NCI-H1417 (cell line): ENCODE data around the gene CLEC1A.

Source experiments
- DNase-seq, 3 experiments: peaks; one replicate each; lab custom pipeline; 2025; lab: John Stamatoyannopoulos, UW

CLEC1A gene

DNA sequence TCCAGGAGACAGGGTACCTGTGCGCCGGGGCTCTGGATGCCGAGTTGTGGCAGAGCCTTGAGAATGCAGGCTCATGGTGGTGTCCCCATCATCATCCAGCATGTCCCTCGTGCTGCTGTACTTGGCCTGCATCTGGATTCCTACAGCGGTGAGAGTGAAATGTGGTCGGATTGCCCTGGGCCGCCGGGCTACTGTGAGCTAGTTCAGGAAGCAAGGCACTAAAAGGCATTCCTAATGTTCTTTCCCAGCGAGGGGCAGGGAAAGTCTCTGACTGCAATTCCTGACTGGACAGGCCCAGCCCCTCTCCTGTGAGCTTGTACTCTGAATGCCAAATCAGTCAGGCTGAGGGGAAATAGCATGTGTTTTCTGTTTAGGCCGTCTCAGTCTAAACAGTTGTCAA is at the start of gene CLEC1A:
Gene CLEC1A (minus strand): TSS at position 195 of the 400 bp plus-strand sequence. CDS start 63 bp downstream, at position 132.
- no peak for DNase-seq

DNA sequence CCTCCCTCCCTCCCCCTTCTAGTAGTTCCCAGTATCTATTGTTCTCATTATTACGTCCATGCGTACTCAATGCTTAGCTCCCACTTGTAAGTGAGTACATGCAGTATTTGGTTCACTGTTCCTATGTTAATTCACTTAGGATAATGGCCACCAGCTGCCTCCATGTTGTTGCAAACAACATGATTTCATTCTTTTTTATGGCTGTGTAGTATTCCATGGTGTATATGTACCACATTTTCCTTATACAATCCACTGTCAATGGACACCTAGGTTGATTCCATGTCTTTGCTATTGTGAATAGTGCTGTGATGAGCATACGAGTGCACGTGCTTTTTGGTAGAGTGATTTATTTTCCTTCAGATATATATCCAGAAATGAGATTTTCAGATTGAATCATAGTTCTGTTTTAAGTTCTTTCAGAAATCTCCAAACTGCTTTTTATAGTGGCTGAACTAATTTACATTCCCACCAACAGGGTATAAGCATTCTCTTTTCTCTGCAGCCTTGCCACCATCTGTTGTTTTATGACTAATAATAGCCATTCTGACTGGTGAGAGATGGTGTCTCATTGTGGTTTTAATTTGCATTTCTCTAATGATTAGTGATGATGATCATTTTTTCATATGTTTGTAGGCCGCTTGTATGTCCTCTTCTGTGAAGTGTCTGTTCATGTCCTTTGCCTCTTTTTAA is 49.1 kb upstream of the CLEC1A start:
- DNase-seq: no peak

DNA sequence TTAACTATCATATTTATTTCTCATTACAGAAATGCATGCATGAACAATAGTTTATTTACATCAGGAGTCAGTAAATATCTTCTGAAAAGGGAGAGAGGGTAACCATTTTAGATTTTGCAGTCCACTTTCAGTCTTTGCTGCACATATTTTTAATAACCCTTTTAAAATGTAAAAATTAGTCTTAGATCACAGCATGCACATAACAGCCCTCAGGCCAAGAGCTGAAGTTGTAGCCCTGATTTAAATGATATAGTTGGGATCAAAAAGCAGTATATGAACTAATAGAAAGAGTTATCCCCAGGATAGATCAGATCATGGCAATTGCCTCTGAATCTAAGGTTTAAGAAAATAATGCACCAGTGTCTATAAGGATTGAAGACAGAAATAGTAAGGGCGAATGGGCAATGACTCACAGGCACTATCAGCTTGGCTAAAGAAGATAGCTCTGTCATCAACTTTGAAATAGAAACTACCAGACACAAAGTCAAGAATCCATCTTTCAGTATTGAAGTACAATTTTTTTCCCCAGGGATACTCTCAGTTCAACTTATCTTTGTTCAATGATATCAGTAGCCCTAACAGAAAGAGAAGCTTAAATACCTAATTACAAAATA is 44.3 kb upstream of the CLEC1A start:
- no peak for DNase-seq

DNA sequence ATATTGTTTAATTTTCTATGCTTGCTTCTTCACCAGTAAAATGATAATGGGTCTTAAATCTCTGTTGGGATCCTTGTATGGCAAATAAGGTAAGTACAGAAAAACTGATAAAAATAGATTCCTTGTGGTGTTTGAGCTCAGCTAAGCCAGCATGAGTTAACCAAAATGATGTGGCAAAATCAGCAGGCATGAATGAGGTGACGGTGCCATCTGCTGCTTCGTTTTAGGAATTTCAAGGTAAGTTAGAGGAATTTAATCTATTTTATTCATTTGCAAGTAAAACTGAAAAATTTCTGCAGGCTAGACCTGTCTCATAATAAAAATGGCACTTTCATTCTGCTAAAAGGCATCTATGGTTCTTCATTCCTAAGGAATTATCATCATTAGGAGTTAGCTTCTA is 41.2 kb upstream of the CLEC1A start:
- peak; percentile 25 to 81 (median 29) for DNase-seq

GRCh38 chr12:10136637-10137205 is 37.9 kb upstream of the CLEC1A start:
- DNase-seq: peak in 2 of 3 experiments; percentile 15 to 29

DNA sequence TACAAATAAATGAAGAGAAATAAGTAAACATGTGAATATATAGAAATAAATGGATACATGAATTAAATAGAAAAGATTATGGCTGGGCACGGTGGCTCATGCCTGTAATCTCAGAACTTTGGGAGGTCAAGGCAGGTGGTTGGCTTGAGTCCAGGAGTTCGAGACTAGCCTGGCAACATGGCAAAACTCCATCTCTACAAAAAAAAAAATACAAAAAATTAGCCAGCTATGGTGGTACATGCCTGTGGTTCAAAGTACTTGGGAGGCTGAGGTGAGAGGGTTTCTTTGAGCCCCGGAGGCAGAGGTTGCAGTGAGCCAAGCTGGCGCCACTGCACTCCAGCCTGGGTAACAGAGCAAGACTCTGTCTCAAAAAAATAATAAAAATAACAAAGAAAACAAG is 36.3 kb upstream of the CLEC1A start:
- DNase-seq: no peak

- no peak for DNase-seq
Measured at GRCh38 chr12:10132850-10133370, 34.1 kb upstream of the CLEC1A start.

DNA sequence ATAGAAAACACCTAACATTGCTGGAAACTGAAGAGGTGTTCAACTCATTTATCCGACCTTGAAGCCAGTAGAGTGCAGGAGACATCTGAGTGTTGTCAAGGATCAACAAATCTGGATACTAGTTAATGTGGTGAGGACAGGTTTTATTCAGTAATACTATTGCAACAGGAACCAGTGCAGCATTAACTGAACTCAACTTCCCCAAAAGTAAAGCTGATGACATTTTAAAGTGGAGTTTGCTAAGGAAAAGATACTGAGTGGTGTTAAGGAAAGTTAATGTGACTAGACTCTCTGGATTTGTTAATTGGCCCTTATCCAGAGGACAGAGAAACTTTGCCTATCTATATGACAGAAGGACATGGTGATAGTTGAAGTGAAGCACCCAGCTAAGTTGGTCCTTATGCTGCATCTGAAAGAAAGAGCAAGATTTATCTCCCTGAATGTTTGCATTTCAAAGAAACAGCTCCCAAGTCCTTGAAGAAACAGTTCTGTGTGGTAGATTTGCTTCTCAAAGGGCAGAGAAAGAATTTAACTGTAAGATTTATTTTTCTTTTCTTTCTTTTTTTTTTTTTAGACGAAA is 32.4 kb upstream of the CLEC1A start:
- DNase-seq: no peak

DNA sequence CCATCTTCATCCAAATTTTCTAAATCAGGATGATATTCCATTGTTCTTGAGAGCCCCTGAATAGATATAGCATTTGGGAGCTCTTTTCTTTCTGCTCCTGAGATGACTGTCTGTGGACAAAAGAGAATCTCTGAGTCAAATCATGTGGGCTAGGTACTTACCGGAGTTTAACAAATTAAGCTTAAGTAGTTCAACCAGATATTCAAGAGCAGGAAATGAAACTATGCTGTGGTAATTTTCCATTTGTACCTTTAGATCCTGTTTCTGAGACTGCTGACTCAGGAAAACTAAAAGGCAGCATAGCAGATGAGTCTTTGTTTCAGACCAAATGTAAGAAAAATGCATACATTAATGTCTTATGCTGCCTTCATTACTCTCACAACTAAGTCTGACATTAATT is 31.3 kb upstream of the CLEC1A start, which contains the start of gene CLEC7A:
Gene CLEC7A (minus strand): TSS at position 158 of the 400 bp plus-strand sequence. CDS start 117 bp downstream, at position 41.
- peak in 1 of 3 experiments; percentile 8 for DNase-seq

DNA sequence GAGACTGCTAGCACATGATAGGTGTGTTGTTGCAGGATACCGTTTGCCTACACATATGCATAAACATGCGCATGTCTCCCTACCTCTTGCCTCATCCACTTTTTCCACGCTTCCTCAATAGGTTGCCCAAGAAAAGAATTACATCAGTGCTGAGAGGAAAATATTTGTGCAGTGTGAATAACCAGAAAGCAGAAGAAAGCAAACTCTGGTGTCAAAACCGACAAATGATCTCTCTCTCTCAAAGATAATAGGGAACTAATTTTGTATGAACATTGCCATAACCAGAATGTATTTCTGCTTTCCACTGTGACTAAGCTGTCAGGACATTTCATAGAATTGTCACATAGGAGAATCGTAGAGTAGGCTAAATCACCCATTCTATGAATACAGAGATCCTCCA is 29.9 kb upstream of the CLEC1A start:
- DNase-seq: no peak

- DNase-seq: no peak
Measured at GRCh38 chr12:10126413-10126812, 27.6 kb upstream of the CLEC1A start.

DNA sequence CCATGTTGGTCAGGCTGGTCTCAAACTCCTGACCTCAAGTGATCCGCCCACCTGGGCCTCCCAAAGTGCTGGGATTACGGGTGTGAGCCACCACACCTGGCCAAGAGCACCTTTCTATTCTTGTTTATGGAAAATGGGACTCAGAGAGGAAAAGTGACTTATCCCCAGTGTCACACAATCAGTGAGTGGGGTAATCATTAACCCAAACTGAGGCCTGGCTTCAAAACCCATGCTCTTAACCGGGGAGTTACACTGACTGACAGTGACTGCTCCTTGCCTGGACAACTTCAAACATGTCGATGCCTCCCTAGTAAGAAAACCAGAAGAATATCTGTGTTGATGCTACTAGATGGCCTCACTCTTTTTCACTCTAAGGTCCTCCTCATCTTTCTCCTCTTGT is 23.9 kb upstream of the CLEC1A start:
- no peak for DNase-seq

DNA sequence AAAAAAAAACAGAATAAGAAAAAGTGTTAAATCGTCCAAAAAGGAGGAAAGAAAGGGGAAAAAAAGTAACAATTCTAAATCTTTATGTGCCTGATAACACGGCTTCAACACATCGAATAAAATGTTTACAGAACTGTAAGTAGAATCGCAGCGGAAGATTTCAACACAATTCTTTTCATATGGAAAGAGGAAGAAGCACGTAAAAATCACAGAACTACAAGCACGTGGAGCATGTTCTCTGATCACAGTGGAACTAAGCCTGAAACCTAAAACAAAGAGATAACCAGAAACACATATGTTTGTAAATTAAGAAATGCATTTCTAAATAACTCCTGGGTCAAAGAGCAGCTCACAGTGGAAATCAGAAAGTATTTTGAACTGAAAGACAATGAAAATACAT is 22.5 kb upstream of the CLEC1A start:
- no peak for DNase-seq

DNA sequence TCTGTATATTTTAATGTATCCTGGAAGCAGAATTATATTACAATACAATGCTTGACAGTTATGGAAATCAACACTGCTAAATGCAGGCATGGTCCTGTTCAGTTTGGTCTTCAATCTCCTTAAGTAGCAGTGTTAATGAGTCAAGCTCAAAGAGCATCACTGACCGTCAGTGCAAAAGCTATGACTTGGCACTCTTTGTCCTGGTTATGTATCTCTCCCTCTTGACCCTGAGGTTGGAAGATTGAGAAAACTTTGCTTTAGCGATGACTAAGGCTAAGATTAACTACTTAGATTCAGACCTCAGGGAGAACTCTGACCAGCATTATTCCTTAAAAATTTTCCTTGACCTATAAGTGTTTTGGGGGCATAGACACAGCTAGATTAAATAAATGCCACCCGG is 20.3 kb upstream of the CLEC1A start:
- no peak for DNase-seq

DNA sequence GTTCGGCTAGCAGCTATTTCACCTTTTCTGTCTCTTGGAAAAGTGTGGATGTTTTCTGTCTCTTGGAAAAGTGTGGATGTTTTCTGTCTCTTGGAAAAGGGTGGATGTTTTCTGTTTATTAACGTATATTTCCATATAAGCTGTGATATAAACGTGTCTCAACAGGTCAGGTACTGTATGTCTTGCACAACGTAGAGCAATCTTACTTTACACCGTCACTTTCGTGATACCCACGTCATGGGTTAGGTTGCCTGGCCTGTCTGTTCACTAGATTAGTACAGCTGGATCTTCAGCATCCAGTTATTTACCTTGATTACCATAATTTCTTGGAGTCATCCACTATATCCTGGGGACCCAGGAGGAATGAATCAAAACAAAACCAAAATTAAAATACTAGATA is 17.1 kb upstream of the CLEC1A start:
- no peak for DNase-seq

- DNase-seq: no peak
Measured at GRCh38 chr12:10115311-10115710, 16.5 kb upstream of the CLEC1A start.

- DNase-seq: no peak
Measured at GRCh38 chr12:10113920-10114319, 15.1 kb upstream of the CLEC1A start.

DNA sequence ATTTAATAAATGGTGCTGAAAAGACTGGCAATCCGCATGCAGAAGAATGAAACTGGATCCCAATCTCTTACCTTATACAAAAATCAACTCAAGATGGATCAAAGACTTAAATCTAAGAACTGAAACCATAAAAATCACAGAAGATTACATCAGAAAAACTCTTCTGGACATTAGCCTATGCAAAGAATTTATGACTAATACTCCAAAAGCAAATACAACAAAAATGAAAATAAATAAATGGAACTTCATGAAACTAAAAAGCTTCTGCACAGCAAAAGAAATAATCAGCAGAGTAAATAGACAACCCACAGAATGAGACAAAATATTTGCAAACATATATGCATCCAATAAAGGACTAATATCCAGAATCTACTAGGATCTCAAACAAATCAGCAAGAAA is 14.3 kb upstream of the CLEC1A start:
- DNase-seq: no peak

DNA sequence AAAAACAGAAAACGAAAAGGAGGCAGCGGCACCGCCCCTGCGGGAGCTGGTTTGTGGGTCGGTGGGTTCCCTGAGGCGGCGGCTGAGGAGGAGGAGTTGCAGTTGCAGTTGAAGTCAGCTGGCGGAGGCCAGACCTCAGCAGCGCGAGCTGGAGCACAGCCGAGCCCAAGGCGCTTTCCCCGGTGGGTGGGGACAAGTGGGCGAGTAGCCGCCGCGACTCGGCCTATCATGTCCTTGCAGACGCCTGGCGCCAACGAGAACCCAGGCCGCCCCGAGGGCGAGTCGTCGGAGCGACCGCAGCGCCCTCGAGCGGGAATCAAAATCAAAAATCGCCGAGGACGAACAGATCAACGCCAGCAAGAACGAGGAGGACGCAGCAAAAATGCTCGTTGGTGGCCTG is 12.7 kb upstream of the CLEC1A start:
- no peak for DNase-seq

- no peak for DNase-seq
Measured at GRCh38 chr12:10110256-10110844, 11.6 kb upstream of the CLEC1A start.

- DNase-seq: no peak
Measured at GRCh38 chr12:10102322-10102721, 3.5 kb upstream of the CLEC1A start.

- no peak for DNase-seq
Measured at GRCh38 chr12:10101648-10102220, 2.9 kb upstream of the CLEC1A start.
